PFSK-1 (cell line): ENCODE measurements around the gene TNFRSF12A.

Source experiments
- FOXP2 ChIP-seq: optimal IDR thresholded peaks from 2 replicates; pipeline ENCODE3; 2011; ENCODE audit warnings: borderline replicate concordance, control low read depth, inconsistent platforms; ENCODE audit not compliant: insufficient read depth; ENCODE audit errors: extremely low read length, extremely low read depth
- POLR2AphosphoS5 ChIP-seq: IDR thresholded peaks from 2 replicates; pipeline ENCODE4 v1.6.1; 2012; ENCODE audit warnings: low read depth, mild to moderate bottlenecking, control low read depth, low read length, moderate library complexity
- SIN3A ChIP-seq: IDR thresholded peaks from 2 replicates; pipeline ENCODE4 v1.6.1; 2012; ENCODE audit warnings: mild to moderate bottlenecking, low read length, moderate library complexity, borderline replicate concordance; ENCODE audit not compliant: insufficient read depth
- TAF1 ChIP-seq: IDR thresholded peaks from 2 replicates; pipeline ENCODE4 v1.6.1; 2012; ENCODE audit warnings: low read length, control low read depth, borderline replicate concordance; ENCODE audit not compliant: insufficient read depth
- TF ChIP-seq, protein P1 (sequence below), 2 experiments: IDR thresholded peaks; 2 replicates each; pipeline versions ENCODE4 v1.6.1 to v1.8.0; 2011 to 2012; ENCODE audit warnings: low read depth in 2 of 2, low read length in 2 of 2, control low read depth in 1 of 2, inconsistent platforms in 1 of 2, mild to moderate bottlenecking in 1 of 2, moderate library complexity in 1 of 2; ENCODE audit not compliant: insufficient read depth in 1 of 2

TNFRSF12A gene

GRCh38 chr16:2973605-2974318 is 46.4 kb upstream of the TNFRSF12A start:
- TF ChIP-seq POLR2AphosphoS5 (no peak), SIN3A (no peak), FOXP2 (no peak)

DNA sequence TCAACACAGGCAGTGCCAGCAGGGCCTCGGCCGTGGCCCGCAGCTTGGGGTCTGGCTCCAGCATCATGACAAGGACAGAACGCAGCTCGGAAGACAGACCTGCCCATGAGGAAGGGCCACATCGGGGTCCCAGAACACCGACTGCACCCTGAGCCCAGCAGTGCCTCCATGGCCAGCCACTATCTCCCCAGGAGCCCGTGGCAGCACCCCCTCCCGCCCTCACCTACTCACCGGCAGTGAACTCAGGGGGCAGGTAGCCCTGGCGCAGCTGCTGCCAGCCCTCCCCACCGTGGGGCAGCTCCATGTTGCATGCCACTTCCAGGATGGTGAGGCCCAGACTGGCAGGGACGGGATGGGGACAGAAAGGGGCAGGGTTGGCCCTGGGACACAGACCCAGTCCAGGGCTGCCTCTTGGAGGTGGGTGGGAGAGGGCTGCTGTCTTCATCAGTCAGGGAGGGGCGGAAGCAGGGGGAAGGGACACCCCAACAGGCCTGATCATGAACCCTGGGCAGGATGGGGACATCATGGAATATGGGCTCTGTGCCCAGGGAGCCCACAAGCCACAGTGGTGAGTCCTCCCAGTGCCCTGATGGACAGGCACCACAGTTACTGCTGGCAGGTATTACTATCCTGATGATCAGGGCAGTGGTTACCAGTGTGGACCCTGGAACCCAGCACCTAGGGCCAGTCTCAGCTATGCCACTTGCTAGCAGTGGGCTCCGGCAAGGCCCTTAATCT is 45.7 kb upstream of the TNFRSF12A start:
- TF ChIP-seq FOXP2 (no peak), SIN3A (no peak), TAF1 (no peak), POLR2AphosphoS5 (no peak; the same call in 1 of the 2 replicates)
- TF ChIP-seq, protein P1, sequence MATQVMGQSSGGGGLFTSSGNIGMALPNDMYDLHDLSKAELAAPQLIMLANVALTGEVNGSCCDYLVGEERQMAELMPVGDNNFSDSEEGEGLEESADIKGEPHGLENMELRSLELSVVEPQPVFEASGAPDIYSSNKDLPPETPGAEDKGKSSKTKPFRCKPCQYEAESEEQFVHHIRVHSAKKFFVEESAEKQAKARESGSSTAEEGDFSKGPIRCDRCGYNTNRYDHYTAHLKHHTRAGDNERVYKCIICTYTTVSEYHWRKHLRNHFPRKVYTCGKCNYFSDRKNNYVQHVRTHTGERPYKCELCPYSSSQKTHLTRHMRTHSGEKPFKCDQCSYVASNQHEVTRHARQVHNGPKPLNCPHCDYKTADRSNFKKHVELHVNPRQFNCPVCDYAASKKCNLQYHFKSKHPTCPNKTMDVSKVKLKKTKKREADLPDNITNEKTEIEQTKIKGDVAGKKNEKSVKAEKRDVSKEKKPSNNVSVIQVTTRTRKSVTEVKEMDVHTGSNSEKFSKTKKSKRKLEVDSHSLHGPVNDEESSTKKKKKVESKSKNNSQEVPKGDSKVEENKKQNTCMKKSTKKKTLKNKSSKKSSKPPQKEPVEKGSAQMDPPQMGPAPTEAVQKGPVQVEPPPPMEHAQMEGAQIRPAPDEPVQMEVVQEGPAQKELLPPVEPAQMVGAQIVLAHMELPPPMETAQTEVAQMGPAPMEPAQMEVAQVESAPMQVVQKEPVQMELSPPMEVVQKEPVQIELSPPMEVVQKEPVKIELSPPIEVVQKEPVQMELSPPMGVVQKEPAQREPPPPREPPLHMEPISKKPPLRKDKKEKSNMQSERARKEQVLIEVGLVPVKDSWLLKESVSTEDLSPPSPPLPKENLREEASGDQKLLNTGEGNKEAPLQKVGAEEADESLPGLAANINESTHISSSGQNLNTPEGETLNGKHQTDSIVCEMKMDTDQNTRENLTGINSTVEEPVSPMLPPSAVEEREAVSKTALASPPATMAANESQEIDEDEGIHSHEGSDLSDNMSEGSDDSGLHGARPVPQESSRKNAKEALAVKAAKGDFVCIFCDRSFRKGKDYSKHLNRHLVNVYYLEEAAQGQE (IDR thresholded peaks at IDR 0.05; ENCODE audit: insufficient read depth in 1 of 2, low read depth in 2 of 2, low read length in 2 of 2) = no peak

DNA sequence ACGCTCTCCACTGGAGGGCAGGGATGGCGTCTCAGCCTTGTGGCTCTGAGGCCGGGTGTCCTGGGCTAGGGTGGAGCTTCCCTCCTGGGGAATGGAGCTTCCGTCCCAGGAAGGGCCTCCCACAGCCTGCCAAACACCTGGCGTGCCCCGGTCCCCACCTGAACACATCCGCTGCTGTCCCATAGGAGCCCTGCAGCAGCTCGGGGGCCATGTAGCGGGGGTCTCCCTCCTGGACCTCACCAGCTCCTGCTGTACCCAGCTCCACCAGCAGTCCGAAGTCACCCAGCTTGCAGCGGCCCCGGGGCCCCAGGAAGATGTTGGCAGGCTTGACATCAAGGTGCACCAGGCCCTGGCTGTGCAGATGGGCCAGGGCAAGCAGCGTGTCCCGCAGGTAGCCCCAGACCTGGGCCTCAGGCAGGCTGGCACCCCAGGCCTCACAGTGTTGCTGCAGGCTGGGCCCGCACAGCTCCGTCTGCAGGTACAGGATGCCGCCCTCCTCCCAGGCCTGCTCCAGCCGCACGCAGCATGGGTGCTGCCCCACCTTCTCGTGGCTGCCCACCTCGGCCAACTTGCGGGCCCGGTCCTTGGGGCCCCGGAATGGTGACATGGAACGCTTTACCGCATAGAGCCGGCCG is 44.9 kb upstream of the TNFRSF12A start:
- TF ChIP-seq SIN3A = no peak
- TF ChIP-seq TAF1 = no peak
- TF ChIP-seq, protein P1 (IDR thresholded peaks at IDR 0.05; ENCODE audit: insufficient read depth in 1 of 2, low read depth in 2 of 2, low read length in 2 of 2) = no peak
- TF ChIP-seq POLR2AphosphoS5 = no peak
- no peak for TF ChIP-seq FOXP2

DNA sequence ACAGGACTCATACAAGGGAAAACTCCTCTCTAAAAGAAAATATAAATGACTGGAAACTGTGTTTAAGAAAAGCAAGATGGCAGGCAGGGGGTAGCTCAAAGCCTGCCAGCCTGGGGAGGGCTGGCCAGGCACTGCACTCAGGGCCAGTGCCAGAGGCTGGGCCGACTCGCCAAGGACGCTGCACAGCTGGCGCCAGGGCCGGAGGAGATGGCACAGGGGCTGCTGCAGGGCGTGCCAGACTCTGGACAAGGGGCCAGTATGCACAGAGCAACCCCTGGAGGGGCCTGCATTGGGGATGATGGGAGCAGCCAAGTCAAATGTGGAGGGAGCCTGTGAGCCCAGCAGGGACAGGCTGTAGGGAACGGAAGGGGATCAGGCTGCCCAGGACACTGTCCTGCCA is 44.0 kb upstream of the TNFRSF12A start:
- TF ChIP-seq SIN3A (no peak), POLR2AphosphoS5 (no peak), TAF1 (no peak), FOXP2 (no peak)
- TF ChIP-seq, protein P1 (IDR thresholded peaks at IDR 0.05; ENCODE audit: insufficient read depth in 1 of 2, low read depth in 2 of 2, low read length in 2 of 2) = no peak

- TF ChIP-seq FOXP2 = no peak
Observed at GRCh38 chr16:2976673-2977072, 43.5 kb upstream of the TNFRSF12A start.

GRCh38 chr16:2977440-2977839 is 42.7 kb upstream of the TNFRSF12A start:
- TF ChIP-seq POLR2AphosphoS5 = no peak
- TF ChIP-seq, protein P1 (IDR thresholded peaks at IDR 0.05; ENCODE audit: insufficient read depth in 1 of 2, low read depth in 2 of 2, low read length in 2 of 2) = no peak
- TF ChIP-seq FOXP2 = no peak
- TF ChIP-seq SIN3A = no peak
- TF ChIP-seq TAF1 = no peak
